ENCODE results near the gene SLC25A21.

- TF ChIP-seq CTCF (IDR thresholded peaks at IDR 0.05) (no peak), POLR2A (IDR thresholded peaks at IDR 0.05) (no peak)
These were observed 26.5 kb upstream of the SLC25A21 start for GRCh38 chr14:37198907-37199306.

Data from lower leg skin (tissue), 3 donors.